Uterus (tissue), 2 donors: ENCODE results near the gene FOXN3.

Source experiments
- CTCF ChIP-seq, 4 experiments: fragments of 200-600 bp in 2 of 4; fragments of 450-650 bp in 2 of 4; sonication (generic) in 2 of 4; IDR thresholded peaks; one replicate each; pipeline ENCODE4 v1.5.1; 2016 to 2019; ENCODE audit warnings: antibody characterized with exemption in 4 of 4, mild to moderate bottlenecking in 2 of 4, moderate library complexity in 1 of 4
- POLR2A ChIP-seq, 2 donors: fragments of 450-650 bp; IDR thresholded peaks; one replicate each; pipeline ENCODE4 v1.6.1; 2016; ENCODE audit warnings: antibody characterized with exemption in 2 of 2, mild to moderate bottlenecking in 1 of 2, moderate library complexity in 1 of 2

DNA sequence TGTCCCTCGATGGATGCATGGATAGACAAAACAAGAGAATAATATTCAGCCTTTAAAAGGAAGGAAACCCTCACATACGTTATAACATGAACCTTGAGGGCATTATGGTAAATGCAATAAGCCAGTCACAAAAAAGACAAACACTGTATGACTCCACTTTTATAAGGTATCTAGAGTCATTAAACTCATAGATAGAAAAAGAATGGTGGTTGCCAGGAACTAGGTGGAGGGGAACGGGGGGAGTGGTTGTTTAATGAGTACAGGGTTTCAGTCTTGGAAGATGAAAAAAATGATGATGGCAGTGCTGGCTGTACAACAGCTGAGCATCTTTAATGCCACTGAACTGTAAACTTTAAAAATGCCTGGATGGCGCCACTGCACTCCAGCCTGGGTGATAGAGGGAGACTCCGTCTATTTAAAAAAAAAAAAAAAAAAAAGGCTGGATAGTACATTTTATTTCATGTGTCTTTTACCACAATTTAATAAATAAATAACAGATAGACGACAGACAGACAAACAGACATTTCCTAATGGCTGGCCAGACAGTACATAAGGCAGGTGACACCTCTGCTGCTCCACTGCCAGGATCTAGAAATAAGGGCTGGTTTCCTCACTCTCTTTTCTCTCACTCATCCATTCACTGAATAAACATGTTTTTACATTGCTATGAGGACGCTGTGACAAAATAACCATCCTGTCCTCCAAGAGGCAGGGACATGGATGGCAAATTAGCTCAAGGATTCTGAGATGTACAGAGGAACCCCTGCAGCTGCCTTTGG is 118.8 kb downstream of the FOXN3 start:
- TF ChIP-seq CTCF (IDR thresholded peaks at IDR 0.05): no peak
- TF ChIP-seq POLR2A (IDR thresholded peaks at IDR 0.05): no peak
